Activated T-cell treated with anti-CD3 and anti-CD28 coated beads, Interleukin-2, amount 50 U/mL, for 48 hours (primary cell): ENCODE results near the gene FLNA.
"Not testable (repeated sequence)": the region's sequence is repeated elsewhere in the genome, so short reads cannot be mapped to it uniquely, and the experiment has no call there.

Source experiments
- DNase-seq, 2 experiments: peaks; one replicate each; pipeline ENCODE4 v3.0.0-alpha.2; 2020

FLNA gene, protein sequence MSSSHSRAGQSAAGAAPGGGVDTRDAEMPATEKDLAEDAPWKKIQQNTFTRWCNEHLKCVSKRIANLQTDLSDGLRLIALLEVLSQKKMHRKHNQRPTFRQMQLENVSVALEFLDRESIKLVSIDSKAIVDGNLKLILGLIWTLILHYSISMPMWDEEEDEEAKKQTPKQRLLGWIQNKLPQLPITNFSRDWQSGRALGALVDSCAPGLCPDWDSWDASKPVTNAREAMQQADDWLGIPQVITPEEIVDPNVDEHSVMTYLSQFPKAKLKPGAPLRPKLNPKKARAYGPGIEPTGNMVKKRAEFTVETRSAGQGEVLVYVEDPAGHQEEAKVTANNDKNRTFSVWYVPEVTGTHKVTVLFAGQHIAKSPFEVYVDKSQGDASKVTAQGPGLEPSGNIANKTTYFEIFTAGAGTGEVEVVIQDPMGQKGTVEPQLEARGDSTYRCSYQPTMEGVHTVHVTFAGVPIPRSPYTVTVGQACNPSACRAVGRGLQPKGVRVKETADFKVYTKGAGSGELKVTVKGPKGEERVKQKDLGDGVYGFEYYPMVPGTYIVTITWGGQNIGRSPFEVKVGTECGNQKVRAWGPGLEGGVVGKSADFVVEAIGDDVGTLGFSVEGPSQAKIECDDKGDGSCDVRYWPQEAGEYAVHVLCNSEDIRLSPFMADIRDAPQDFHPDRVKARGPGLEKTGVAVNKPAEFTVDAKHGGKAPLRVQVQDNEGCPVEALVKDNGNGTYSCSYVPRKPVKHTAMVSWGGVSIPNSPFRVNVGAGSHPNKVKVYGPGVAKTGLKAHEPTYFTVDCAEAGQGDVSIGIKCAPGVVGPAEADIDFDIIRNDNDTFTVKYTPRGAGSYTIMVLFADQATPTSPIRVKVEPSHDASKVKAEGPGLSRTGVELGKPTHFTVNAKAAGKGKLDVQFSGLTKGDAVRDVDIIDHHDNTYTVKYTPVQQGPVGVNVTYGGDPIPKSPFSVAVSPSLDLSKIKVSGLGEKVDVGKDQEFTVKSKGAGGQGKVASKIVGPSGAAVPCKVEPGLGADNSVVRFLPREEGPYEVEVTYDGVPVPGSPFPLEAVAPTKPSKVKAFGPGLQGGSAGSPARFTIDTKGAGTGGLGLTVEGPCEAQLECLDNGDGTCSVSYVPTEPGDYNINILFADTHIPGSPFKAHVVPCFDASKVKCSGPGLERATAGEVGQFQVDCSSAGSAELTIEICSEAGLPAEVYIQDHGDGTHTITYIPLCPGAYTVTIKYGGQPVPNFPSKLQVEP (N-terminal part only)

DNA sequence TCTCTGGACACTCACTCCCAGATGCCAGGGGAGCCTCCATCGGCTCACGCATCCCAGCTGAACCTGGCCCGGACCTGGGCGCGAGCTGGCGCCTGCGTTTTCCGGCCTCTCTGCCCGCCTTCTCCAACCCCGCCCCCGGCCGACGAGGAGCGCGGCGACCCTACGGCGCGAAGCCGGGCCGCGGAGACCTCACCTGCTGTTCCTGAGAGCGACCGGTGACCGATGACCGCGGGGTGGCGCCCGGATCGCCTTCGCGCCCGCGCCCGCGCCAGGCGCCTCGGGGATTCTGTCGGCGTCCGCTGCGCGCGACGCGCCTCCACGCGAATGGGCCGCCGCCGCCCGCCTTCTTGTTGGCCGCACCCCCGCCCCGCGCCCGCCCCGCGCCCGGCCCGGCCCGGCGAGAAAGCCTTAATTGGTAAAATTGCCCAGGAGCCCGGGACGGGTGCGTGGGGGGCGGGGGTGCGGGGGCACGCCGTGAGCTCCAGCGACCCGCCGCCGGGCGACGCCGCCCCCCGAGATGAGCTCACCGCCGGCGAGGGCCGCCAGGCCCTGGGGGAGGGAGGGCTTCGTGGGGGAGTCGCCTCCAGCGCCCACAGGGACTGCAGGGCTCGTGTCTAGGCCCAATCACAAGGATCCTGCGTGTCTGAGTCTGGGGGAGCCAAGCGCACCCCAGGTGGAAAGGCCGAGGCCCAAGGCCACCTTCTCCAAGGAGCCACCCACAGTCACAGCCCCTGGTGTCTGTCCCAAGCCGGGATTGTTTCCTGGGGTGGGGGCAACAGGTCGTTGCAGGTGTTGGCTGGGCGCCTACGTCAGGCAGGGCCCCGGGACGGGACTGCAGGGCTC lies at the start of gene FLNA:
Gene FLNA (minus strand): TSS at position 322 of the 843 bp plus-strand sequence. CDS start 3,389 bp downstream, outside the sequence.
- DNase-seq, result peak in 1 of 2 experiments; percentile 60

DNA sequence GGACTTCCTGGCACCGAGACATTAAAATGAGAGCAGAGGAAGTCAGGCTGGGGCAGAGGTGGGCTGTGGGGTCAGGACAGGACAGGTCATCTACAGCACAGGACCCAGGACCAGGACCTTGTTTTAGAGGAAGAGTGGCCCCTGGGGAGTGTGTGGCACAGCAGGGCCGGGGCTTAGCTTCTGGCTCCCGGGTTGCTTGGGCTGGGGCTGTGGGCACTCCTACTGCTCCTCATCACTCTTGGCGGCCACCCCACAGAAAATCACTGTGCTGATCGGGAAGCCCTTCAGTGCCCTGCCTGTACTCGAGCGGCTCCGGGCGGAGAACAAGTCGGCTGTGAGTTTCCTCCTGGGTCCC lies 45.9 kb upstream of the FLNA start:
- DNase-seq, result no peak

DNA sequence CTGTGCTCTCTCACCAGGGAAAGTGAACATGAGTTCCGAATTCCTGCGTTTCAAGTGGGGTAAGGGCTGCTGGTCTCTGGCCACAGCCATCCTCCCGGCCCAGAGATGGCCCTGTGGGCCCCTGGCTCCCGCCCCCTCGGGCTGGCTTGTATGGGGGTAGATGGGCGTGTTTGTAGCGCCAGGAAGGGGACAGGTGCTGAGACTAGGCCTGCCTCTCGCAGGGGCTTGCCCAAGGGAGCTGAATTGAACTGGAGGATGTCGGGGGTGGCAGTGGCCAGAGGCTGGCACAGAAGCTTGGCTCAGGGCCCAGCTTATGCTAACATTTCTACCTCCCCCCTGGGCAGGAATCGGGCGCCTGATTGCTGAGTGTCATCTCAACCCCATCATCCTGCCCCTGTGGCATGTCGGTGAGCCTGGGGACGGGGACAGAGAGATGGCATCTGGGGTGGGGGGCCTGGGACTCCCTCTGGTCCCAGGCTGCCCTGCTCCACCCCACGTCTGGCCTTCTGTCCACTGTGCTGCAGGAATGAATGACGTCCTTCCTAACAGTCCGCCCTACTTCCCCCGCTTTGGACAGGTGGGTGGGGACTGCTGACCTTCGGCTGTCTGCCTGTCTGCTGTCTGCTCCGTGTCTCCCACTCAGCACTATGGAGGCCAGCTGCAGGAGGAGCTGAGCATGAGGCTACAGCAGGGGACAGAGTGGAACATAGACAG lies 45.4 kb upstream of the FLNA start:
- no peak for DNase-seq

DNA sequence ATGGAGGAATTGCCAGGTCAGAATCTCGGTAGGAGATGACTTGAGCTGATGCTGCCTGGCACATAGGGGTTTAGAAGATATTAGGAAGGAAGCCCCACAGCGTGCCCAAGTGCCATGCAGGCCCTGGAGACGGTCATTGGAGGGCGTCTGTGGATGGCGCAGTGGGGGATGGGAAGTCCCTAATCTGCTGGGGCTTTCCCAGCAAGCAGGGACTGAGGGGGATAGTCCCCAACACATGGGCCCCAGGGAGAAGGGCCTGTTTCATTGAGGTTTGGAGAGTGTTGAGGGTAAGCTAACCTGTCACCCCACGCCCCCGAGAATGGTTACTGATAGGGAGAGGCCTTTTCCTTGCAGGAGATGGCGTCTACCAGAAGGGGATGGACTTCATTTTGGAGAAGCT lies 44.8 kb upstream of the FLNA start:
- no peak for DNase-seq

DNA sequence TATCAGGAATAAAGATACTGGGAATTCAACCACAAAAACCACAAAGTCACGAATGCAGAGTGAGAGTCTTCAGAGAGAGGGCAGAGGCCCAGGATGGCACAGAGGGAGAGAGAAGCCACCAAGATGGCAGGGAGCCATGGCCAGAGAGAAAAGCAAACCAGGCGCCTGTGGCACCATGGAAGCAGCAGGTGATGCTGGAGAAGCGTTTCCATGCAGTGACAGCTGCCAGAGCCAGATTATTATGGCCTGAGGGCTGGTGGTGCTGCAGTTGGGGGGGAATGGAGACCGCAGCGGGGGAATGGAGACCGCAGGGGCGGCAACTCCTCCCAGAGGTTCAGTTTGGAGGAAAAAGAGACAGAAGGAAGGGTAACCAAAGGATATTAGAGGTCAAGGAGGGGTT lies 42.7 kb upstream of the FLNA start:
- no peak for DNase-seq

DNA sequence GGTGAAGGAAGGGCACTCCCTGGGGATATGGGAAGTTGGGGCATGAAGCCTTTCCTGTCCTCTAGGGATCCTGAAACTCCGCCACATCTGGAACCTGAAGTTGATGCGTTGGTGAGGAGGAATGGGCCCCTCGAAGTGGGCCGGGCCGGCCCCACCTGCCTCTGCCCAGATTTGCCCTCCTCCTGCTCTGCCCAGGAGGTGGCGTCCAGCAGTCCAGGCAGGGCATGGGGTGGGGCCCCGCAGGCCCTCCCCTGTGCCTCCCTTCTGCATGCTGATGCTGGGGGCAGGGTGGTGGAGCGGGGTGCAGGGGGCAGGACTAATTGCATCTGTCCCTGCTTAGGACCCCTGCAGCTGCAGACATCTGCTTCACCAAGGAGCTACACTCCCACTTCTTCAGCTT lies 38.7 kb upstream of the FLNA start:
- no peak for DNase-seq

DNA sequence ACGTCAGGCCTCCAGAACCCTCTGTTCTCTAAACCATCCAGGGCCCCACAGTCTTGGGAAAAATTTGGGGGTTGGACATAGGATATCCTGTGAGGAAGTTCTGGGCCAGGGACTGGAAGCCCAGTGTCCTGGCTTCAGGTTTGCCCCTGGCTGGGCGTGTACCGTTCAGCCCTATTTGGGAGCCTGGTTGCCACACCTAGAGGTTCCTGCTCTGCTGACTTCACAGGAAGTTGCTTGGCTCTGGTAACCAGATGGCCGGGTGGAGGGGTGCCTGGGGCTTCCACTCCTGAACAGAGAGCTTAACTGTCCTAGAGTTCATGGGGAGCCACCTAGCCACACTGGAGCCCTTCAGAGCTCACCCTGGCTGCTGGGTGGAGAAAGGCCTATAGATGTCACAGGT lies 38.0 kb upstream of the FLNA start:
- DNase-seq, result peak in 1 of 2 experiments; percentile 47

DNA sequence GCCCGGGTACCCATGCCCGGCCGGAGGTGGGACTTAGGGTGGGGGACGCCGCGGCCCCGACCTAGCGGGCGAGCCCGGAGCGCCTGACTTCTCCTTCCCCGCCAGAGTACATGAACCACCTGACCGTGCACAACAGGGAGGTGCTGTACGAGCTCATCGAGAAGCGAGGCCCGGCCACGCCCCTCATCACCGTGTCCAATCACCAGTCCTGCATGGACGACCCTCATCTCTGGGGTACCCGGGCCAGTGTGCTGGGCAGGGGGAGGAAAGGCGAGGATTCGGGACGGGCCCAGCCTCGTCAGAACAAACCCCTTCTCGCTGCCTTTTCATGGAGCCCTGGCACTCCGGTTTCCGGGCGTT lies 37.5 kb upstream of the FLNA start:
- peak; percentile 68 to 75 for DNase-seq

DNA sequence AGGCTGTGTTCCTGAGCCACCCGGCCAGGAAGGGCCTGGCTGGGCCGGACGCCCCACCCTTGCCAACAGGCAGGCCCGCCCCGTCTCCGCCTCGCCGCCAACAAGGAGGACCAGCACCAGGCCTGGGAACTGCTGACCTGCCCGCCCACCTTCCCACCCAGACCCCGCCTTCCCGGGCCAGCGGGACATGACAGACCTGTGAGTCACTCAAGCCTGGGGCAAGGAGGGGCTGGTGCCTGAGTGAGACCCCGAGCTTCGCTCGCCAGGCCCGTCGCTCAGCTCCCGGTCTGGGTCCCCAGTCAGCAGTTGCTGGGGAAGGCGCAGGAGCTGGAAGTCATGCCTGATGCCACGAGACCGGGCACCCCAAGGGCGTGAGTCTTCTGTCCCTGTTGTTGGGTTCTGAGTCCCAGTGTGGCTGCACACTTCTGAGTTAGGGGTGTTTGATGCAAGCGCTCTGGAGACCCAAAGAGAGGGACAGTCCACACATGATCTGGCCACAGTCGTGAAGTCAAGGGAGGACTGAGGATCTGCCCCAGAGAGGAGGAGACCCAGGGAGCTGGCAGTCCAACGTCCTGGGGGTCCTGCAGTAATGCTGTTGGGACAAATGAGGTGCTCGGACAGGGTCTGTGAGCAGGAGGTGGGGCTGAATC lies 34.9 kb upstream of the FLNA start, which contains the start of gene DNASE1L1:
Gene DNASE1L1 (minus strand): TSS at position 33 of the 650 bp plus-strand sequence. CDS start 3,686 bp downstream, outside the sequence.
- peak; percentile 49 to 55 for DNase-seq

DNA sequence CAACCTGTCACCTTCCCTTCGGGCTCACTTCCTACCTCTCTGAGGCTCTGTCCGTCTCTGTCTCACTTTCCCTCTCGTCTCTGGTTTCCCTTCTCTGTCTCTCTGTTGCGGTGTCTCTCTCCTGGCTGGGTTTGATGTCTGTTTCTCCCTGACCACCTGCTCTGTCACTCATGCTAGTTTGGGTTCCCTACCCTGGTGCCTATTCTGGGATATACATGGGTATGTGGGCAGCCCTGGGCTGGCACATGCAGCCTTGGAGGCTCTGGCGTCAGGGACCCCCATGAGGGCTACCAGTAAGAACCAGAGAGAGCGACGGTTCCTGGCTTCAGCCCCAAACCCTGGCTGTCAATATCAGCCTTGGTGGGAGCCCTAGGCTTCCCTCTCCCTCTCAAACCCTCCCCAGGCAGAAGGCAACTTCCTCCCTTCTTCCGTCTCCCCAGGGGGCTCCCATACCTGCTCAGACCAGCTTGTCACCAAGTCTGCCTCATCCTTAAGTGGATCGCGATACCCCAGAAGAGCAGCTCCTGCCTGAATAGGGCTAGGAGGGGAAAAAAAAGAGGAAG lies 34.3 kb upstream of the FLNA start:
- DNase-seq, result no peak

DNA sequence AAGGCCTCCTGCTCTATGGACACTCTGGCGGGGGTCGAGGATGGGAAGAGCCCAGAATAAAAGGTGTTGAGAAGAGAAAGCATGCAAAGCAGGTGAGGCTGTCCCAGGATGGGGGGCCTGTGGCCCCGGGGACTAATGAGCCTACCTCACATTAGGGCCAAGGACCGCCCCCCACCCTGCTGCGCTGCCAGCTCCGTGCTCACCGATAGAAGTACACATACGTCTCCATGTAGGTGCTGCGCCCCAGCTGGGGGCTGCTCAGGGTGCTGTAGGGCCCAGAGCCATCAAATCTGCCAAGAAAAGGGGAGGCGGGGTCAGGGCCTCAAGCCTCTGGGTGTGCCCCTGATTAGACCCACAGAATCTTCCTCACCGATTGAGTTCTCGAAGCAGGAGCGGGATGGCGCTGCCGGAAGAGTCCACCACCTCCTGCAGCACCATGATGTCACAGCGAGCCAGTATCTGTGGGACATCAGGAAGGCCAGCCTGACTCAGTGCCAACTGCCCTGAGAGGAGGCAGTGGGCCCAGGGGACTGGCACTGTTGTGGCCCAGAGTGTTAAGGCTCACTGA lies 30.3 kb upstream of the FLNA start:
- no peak for DNase-seq

DNA sequence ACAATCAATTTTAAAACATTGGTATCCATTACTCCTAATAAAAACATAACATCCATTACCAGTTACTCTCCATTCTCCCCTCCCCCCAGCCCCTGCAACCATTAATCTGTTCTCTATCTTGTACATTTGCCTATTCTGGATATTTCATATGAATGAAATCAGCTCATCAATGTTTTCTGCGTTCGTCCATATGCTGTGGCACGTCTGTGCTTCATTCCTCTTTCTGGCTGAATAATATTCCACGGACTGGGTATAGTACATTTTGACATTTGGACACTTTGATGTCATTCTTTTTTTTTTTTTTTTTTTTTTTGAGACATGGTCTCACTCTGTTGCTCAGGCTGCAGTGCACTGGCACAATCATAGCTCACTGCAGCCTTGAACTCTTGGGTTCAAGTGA lies 29.4 kb upstream of the FLNA start:
- DNase-seq, result no peak

DNA sequence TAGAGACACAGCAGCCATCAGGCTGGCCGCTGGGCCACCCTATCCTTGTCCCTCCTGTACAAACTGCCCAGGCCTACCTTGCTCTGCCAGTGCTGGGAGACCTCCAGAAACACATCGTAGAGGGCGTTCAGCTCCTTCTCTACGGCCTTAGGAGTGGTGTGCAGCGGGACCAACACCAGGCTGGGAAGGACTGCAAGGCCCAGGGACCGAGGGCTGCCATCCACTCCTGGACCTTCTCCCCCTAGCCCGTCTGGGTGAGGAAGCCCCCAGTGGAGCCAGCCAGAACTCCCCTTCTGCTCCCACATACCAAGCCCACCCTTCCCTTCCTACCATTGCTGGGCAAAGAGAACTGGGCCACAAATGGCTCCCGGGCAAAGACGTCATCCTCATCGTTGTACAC lies 28.8 kb upstream of the FLNA start:
- DNase-seq, result no peak

DNA sequence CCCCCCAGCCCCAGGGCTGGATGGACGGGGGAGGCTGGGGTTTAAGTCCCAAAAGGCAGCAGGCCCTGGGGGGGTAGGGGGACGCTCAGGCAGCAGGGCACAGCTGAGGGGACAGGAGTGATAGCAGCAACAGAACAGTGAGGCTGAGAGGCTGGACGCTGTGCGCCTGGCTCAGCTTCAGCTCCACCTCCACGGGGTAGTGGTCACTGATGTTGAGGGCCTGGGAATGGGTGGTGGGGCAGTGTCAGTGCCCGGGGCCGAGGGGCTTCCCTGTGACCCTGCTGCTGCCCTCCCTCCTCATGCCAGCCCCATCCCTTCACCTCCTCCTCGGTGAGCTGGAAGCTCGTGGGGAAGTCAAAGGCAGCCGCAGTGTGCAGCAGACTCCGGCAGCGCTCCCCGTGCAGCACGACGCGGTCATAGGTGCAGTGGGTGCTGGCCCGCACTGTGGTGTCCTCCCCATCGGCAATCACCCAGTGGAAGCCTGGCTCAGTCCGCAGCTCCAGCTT lies 28.2 kb upstream of the FLNA start:
- DNase-seq, result no peak

DNA sequence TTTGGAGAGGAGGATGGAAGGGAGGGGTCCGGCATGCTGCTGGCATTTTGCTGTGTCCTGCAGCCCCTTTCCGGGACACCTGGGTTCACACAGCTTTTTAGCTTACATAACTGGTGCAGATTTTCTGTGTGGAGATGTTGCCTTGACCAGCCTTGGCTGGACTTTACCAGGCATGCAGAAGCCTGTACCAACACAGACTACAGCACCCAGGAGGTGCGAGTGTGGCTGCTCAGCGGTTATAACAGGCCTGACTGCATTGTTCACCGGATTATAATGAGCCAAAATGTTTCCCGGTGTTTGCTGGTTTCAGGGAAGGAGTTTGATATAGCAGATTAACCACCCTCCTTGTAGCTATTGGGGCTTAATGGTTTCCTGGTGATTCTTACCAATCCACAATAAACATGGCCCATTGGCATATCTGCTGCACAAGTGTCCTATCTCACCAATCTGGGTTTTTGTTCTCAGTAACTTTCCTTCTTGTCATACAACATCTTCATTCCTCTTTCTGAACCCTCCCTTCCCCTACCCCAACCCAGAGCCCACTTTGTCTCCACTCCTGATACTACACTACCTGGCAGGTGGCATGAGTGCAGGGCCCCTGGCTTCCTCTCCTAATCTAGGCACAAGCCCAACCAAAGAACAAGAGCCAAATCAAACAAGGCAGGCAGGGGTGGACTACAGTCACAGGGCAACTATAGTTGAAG lies 27.6 kb upstream of the FLNA start:
- peak in 1 of 2 experiments; percentile 43 for DNase-seq

DNA sequence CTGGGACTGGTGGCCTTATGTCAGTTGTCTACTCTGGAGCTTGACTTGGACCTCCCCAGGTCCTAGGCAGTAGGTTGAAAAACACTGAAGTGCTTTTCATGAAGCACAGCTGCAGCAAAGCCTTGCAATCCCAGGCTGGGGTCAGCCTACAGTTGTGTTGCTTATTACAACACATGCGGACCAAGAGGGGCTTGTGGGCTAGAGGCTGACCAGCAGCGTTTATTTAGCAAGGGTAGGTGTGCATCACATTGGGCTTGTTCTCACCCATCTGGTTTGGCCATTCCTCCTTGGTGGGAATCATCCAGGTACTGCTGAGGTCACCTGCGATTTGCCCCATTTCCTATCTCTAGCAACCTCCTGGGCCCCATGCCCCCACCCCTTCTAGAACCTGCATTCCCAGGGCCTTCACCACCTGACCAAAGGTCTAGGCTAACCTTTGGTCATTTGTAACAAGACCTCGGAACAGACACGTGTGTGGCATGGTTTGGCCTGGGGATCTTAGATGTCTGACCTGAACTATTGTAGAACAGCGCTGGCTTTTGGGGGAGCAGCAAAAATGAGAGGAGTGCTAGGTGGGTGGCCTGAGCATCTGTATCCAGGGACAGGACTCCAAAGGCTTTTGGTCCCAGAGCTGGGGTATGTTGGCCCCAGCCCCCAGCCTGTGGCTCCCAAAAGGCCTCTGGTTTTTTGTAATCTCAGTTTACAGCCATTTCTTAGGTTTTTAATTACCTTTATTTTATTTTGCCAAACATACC lies 26.8 kb upstream of the FLNA start:
- peak; percentile 64 to 66 for DNase-seq

DNA sequence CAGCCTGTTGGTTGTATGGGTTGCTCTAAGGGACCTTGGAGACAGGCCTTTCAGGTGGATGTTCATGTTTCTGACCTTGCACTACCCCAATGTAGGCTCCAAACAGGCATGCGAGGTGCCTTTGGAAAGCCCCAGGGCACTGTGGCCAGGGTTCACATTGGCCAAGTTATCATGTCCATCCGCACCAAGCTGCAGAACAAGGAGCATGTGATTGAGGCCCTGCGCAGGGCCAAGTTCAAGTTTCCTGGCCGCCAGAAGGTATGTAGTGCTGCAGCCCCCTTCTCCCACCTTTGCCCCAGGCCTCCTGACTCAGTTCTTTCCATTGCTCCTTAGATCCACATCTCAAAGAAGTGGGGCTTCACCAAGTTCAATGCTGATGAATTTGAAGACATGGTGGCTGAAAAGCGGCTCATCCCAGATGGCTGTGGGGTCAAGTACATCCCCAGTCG lies 26.0 kb upstream of the FLNA start:
- DNase-seq, result not testable (repeated sequence)
